PC-9 (cell line): ENCODE results near the gene SRGAP3. TPM values are rescaled to one million over a fixed set of nuclear protein-coding genes. Genes with fewer than 3 reads are reported as not detected.

Experiments used
- BruUV-seq: library from RNA; stranded (reverse); fragments of 400-500 nt; replicated peaks from 2 replicates; lab custom pipeline; 2021; lab: Mats Ljungman, UMichigan
- CTCF ChIA-PET: fragments of 300-600 bp; sonication (Branson Sonifier 250); formaldehyde crosslinking; loops from one replicate; lab custom pipeline; 2022; ENCODE audit warnings: antibody characterized with exemption; lab: Charles Lee
- POLR2A ChIA-PET: fragments of 300-600 bp; sonication (Branson Sonifier 250); formaldehyde crosslinking; loops from one replicate; lab custom pipeline; 2022; ENCODE audit warnings: antibody characterized with exemption; ENCODE audit not compliant: unreplicated experiment; lab: Charles Lee
- DNase-seq, 2 experiments: peaks; one replicate each; pipeline versions ENCODE4 v3.0.0 to v3.0.0-alpha.2; 2015 to 2022; ENCODE audit warnings: mixed read lengths in 1 of 2
- H2AFZ ChIP-seq: fragments of 200-600 bp; sonication (generic); 2 replicates; pipeline ENCODE4 v1.8.1; 2017; ENCODE audit warnings: antibody characterized with exemption
- H3F3A ChIP-seq: fragments of 200-600 bp; sonication (generic); 2 replicates; pipeline ENCODE4 v1.8.1; 2017; ENCODE audit warnings: antibody characterized with exemption, mild to moderate bottlenecking, low read depth; ENCODE audit not compliant: insufficient read depth
- H3K27ac ChIP-seq: fragments of 200-600 bp; sonication (generic); 2 replicates; pipeline ENCODE4 v1.6.1; 2016; ENCODE audit warnings: mixed run types
- H3K27me3 ChIP-seq: fragments of 200-600 bp; sonication (generic); 2 replicates; pipeline ENCODE4 v1.6.1; 2016; ENCODE audit warnings: low read depth, mixed run types; ENCODE audit not compliant: insufficient read depth
- H3K36me3 ChIP-seq: fragments of 200-600 bp; sonication (generic); 2 replicates; pipeline ENCODE4 v1.6.1; 2016; ENCODE audit warnings: low read depth, mixed run types
- H3K4me1 ChIP-seq: fragments of 200-600 bp; sonication (generic); replicated peaks from 2 replicates; pipeline ENCODE4 v1.6.1; 2016; ENCODE audit warnings: mixed run types; ENCODE audit not compliant: insufficient read depth
- H3K4me2 ChIP-seq: fragments of 200-600 bp; sonication (generic); 2 replicates; pipeline ENCODE4 v1.6.1; 2017; ENCODE audit warnings: mixed run types
- H3K4me3 ChIP-seq: fragments of 200-600 bp; sonication (generic); 2 replicates; pipeline ENCODE4 v1.6.1; 2016; ENCODE audit warnings: mixed run types
- H3K79me2 ChIP-seq: fragments of 200-600 bp; sonication (generic); 2 replicates; pipeline ENCODE4 v1.6.1; 2017; ENCODE audit warnings: low read depth, mixed run types
- H3K9me2 ChIP-seq: fragments of 200-600 bp; sonication (generic); 2 replicates; pipeline ENCODE4 v1.8.1; 2017; ENCODE audit warnings: mild to moderate bottlenecking; ENCODE audit not compliant: insufficient read depth
- H3K9me3 ChIP-seq: fragments of 200-600 bp; sonication (generic); 2 replicates; pipeline ENCODE4 v1.8.1; 2016; ENCODE audit warnings: low read depth; ENCODE audit not compliant: insufficient read depth
- H4K20me1 ChIP-seq: fragments of 200-600 bp; sonication (generic); 2 replicates; pipeline ENCODE4 v1.8.1; 2017; ENCODE audit not compliant: insufficient read depth
- CTCF ChIP-seq: fragments of 200-600 bp; sonication (generic); conservative IDR thresholded peaks from 2 replicates; pipeline ENCODE4 v1.6.1; 2017; ENCODE audit warnings: mixed run types, antibody characterized with exemption, mild to moderate bottlenecking, moderate library complexity
- EZH2 ChIP-seq: fragments of 200-600 bp; sonication (generic); IDR thresholded peaks from 2 replicates; pipeline ENCODE4 v1.8.0; 2017; ENCODE audit warnings: antibody characterized with exemption, low read depth
- intact Hi-C: fragments of 100-400 bp; cut with micrococcal nuclease; formaldehyde crosslinking; loops from one replicate; pipeline ENCODE4 v1.10.0; 2022; ENCODE audit not compliant: unreplicated experiment
- total RNA-seq: library from RNA; stranded (reverse); gene quantifications from 2 replicates; pipeline ENCODE4 v1.2.3, GENCODE V29; 2021

Gene SRGAP3
- total RNA-seq, 1 experiment from 2014 or later, result 17.5 TPM

DNA sequence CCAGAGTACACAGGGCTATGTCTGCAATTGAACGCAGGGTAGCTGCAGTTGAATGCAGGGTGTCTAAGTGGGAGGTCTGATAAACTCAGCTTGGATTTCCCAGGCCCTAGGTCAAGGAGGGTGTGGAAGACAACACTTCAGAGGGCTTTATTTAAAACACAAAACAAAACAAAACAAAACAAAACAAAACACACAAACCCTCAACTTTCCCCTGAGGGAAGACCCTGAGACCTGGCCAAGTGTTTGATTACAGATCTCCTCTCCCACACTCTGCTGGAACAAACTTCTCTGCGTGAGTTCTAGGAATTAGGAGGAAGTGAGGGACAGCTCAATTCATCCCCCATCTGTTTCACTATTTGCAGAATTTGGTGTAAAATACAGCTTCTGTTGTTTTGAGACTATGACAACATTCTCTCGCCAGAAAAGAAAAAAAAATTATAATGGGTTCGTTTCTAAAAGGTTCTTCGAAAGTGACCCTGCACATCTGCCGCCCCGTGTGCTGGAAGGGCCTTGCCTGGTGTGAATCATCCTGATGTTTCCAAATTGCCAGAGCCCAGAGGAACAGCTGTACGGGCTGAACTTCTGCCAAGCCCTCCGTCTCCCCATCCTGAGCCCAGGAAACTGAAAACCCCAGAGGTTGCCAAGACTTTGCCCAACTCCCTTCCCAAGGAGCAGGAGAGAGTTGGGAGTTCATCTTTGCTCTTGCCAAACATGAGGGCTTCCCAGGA lies 212.9 kb downstream of the SRGAP3 start:
- no peaks in the 10 kb centered on the region for H3K79me2 ChIP-seq
- DNase-seq, result no peak
- CTCF ChIA-PET, result no interaction called here

GRCh38 chr3:9035961-9036360 lies 213.5 kb downstream of the SRGAP3 start:
- Histone ChIP-seq H3K9me3 (no peaks in the 10 kb centered on the region), H4K20me1 (no peaks in the 10 kb centered on the region), H3K4me2 (no peak overlapping the region), H3K27me3 (no peaks in the 10 kb centered on the region), H2AFZ (no peak overlapping the region), H3F3A (no peaks in the 10 kb centered on the region), H3K27ac (no peak overlapping the region), H3K4me3 (no peak overlapping the region), H3K36me3 (no peaks in the 10 kb centered on the region), H3K4me1 (no peaks in the 10 kb centered on the region), H3K9me2 (no peaks in the 10 kb centered on the region), H3K79me2 (no peaks in the 10 kb centered on the region)
- BruUV-seq, result no TSS peak
- ChIA-PET POLR2A (interaction anchor here (0.7 kb wide), 1 partner anchor 167 kb away, joined by 7 read pairs; no protein-coding TSS in a partner anchor), CTCF (no interaction called here)
- no peak for TF ChIP-seq CTCF
- no peak for TF ChIP-seq EZH2
- intact Hi-C loops, result no loop called here
- DNase-seq, result no peak

More for the DNA sequence above, 212.9 kb downstream of the SRGAP3 start:
- Histone ChIP-seq H3K36me3 (no peaks in the 10 kb centered on the region), H4K20me1 (no peaks in the 10 kb centered on the region), H3K4me3 (no peak overlapping the region), H3K9me2 (no peaks in the 10 kb centered on the region), H2AFZ (no peak overlapping the region), H3F3A (no peaks in the 10 kb centered on the region), H3K4me1 (no peaks in the 10 kb centered on the region), H3K27ac (no peak overlapping the region), H3K27me3 (no peaks in the 10 kb centered on the region), H3K9me3 (no peaks in the 10 kb centered on the region), H3K4me2 (no peak overlapping the region)
- TF ChIP-seq CTCF (no peak), EZH2 (no peak)
- BruUV-seq, result no TSS peak
- POLR2A ChIA-PET, result interaction anchor here (0.7 kb wide), 1 partner anchor 167 kb away, joined by 7 read pairs; no protein-coding TSS in a partner anchor
- intact Hi-C loops, result no loop called here

GRCh38 chr3:9035473-9035872 lies 214.0 kb downstream of the SRGAP3 start:
- no peaks in the 10 kb centered on the region for H3K9me3 ChIP-seq
- no peak overlapping the region for H2AFZ ChIP-seq
- intact Hi-C loops, result no loop called here
- no peaks in the 10 kb centered on the region for H3F3A ChIP-seq
- H3K4me2 ChIP-seq, result no peak overlapping the region
- no peak overlapping the region for H3K27ac ChIP-seq
- H4K20me1 ChIP-seq, result no peaks in the 10 kb centered on the region
- TF ChIP-seq EZH2 (no peak), CTCF (no peak)
- CTCF ChIA-PET, result no interaction called here
- H3K9me2 ChIP-seq, result no peaks in the 10 kb centered on the region
- no peak for DNase-seq
- no TSS peak for BruUV-seq
- no peaks in the 10 kb centered on the region for H3K79me2 ChIP-seq
- no peaks in the 10 kb centered on the region for H3K4me1 ChIP-seq
- POLR2A ChIA-PET, result no interaction called here
- H3K36me3 ChIP-seq, result no peaks in the 10 kb centered on the region
- H3K27me3 ChIP-seq, result no peaks in the 10 kb centered on the region
- no peak overlapping the region for H3K4me3 ChIP-seq
